HFF-Myc (cell line): ENCODE results near the gene RREB1.

Experiments used
- DNase-seq: peaks from one replicate; pipeline ENCODE4 v3.0.0-alpha.2; 2011; ENCODE audit warnings: low read depth; ENCODE audit errors: extremely low read depth
- H3K4me3 ChIP-seq: replicated peaks from 2 replicates; pipeline ENCODE4 v1.5.1; 2011; ENCODE audit warnings: low read depth, mild to moderate bottlenecking, control low read depth, low read length
- CTCF ChIP-seq: IDR thresholded peaks from 2 replicates; pipeline ENCODE4 v1.5.1; 2012; ENCODE audit warnings: mild to moderate bottlenecking, low read depth, low read length, control low read depth; ENCODE audit errors: missing control alignments

The RREB1 gene

GRCh38 chr6:7219310-7219709, 111.5 kb downstream of the RREB1 start:
- H3K4me3 ChIP-seq: no peak overlapping the region
- DNase-seq: no peak
- TF ChIP-seq CTCF: no peak

DNA sequence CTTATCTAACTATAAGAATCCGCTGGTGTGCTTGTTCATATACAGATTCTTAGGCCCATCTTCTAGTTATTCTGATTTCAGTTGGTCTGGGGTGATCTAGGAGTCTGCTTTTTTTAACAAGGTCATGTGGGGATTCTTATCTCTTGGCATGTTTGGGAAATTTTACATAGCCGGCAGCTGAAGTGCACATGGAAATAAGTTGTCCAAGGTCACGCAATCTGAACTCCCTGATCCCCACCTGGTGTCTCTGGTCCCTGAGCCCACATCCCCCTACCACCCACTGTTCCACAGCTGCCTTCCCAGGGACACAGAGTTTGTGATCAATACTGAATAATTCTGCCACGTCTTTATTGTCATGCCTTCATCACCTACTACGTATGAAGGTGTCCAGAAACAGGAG, 114.4 kb downstream of the RREB1 start:
- no peak for TF ChIP-seq CTCF
- DNase-seq: no peak
- H3K4me3 ChIP-seq: no peak overlapping the region

DNA sequence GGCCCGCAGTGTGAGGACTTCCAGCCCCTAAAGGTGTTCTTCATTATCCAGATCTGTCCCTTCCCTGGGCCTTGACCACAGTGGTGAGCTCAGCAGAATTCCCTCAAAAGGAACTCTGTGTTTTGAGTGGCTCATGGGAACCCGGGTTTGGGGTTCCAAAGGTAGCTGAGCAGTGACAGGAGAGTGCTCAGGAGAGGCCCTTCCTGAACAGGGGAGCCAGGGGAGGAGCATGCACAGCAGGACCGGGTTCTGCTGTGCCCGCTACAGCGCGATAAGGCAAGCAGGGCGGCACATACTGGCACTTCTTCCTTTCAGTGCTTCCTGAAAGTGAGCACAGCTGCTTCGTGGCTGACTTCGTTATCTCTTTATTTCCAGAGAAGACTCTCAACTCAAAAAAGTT, 117.0 kb downstream of the RREB1 start:
- no peak for TF ChIP-seq CTCF
- DNase-seq: no peak
- H3K4me3 ChIP-seq: no peak overlapping the region

DNA sequence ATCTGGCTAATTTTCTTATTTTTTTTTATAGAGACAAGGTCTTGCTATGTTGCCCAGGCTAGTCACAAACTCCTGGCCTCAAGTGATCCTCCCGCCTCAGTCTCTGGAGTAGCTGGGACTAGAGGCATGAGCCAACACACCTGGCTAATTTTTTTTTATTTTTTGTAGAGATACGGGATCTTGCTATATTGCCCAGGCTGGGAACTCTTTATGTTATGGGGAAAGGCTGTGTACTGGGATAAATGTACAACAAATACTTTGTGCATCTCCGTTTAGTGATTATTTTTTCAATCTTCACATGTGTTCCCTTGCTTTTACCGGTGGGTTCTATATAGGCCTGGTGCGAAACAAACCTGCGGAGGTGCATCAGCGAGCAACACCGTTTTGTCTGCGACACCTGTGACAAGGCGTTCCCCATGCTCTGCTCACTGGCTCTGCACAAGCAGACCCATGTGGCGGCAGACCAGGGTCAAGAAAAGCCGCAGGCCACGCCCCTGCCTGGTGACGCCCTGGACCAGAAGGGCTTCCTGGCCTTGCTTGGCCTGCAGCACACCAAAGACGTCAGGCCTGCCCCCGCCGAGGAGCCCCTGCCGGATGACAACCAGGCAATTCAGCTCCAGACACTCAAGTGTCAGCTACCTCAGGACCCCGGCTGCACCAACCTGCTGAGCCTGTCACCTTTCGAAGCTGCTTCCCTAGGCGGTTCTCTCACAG, 121.1 kb downstream of the RREB1 start:
- no peak overlapping the region for H3K4me3 ChIP-seq
- DNase-seq: no peak
- no peak for TF ChIP-seq CTCF

DNA sequence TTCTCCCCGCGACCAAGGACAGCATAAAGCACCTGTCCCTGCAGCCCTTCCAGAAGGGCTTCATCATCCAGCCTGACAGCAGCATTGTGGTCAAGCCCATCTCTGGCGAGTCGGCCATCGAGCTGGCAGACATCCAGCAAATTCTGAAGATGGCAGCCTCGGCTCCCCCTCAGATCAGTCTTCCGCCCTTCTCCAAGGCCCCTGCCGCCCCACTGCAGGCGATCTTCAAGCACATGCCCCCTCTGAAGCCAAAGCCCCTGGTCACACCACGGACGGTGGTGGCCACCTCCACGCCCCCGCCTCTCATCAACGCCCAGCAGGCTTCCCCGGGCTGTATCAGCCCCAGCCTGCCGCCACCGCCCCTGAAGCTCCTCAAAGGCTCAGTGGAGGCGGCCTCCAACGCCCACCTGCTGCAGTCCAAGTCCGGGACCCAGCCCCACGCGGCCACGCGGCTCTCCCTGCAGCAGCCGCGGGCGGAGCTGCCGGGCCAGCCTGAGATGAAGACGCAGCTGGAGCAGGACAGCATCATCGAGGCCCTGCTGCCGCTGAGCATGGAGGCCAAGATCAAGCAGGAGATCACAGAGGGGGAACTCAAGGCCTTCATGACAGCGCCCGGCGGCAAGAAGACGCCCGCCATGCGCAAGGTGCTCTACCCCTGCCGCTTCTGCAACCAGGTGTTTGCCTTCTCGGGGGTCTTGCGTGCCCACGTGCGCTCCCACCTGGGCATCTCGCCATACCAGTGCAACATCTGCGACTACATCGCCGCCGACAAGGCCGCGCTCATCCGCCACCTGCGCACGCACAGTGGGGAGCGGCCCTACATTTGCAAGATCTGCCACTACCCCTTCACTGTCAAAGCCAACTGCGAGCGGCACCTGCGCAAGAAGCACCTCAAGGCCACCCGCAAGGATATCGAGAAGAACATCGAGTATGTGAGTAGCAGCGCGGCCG, 121.9 kb downstream of the RREB1 start:
- H3K4me3 ChIP-seq: no peak overlapping the region
- DNase-seq: no peak
- no peak for TF ChIP-seq CTCF

- no peak overlapping the region for H3K4me3 ChIP-seq
- TF ChIP-seq CTCF: no peak
- no peak for DNase-seq
These were observed 122.5 kb downstream of the RREB1 start for GRCh38 chr6:7230327-7230691.
